H1 (cell line): ENCODE data around the gene WWC1. TPM values are rescaled to one million over a fixed set of nuclear protein-coding genes. Genes with fewer than 3 reads are reported as not detected.

Source experiments
- CTCF ChIA-PET: fragments of 300-600 bp; sonication (Branson Sonifier 250); formaldehyde crosslinking; loops from one replicate; lab custom pipeline; 2021; ENCODE audit not compliant: partially characterized antibody; lab: Charles Lee
- POLR2A ChIA-PET: fragments of 300-600 bp; sonication (Branson Sonifier 250); formaldehyde crosslinking; loops from one replicate; lab custom pipeline; 2021; ENCODE audit warnings: inconsistent platforms; ENCODE audit not compliant: partially characterized antibody; lab: Charles Lee
- DNase-seq, 2 experiments: peaks; one replicate each; pipeline versions ENCODE4 v3.0.0 to v3.0.0-alpha.2; 2010 to 2022; ENCODE audit warnings: low spot score in 2 of 2, low read depth in 1 of 2, mixed read lengths in 1 of 2
- FAIRE-seq: peaks from 2 replicates; lab custom pipeline; 2011; peaks lifted over from hg19 to GRCh38; lab: Jason Lieb, UNC
- H2AFZ ChIP-seq: 2 replicates; pipeline ENCODE4 v1.8.1; 2012; ENCODE audit warnings: low read length, inconsistent platforms
- H2AK5ac ChIP-seq: 2 replicates; pipeline ENCODE4 v1.6.1; 2013; ENCODE audit warnings: low read depth, low read length
- H2BK120ac ChIP-seq: replicated peaks from 2 replicates; pipeline ENCODE3; 2013; ENCODE audit warnings: low read depth, low read length, inconsistent platforms
- H2BK12ac ChIP-seq: 2 replicates; pipeline ENCODE4 v1.6.1; 2013; ENCODE audit warnings: low read depth, low read length
- H2BK15ac ChIP-seq: 2 replicates; pipeline ENCODE4 v1.6.1; 2013; ENCODE audit warnings: low read length
- H2BK20ac ChIP-seq: 2 replicates; pipeline ENCODE4 v1.6.1; 2013; ENCODE audit warnings: low read length
- H2BK5ac ChIP-seq: 2 replicates; pipeline ENCODE4 v1.6.1; 2013; ENCODE audit warnings: low read depth, low read length
- H3K14ac ChIP-seq: 2 replicates; pipeline ENCODE4 v1.6.1; 2013; ENCODE audit warnings: inconsistent platforms; ENCODE audit not compliant: insufficient read length
- H3K18ac ChIP-seq: 2 replicates; pipeline ENCODE4 v1.6.1; 2013; ENCODE audit warnings: low read length; ENCODE audit errors: extremely low read depth
- H3K23ac ChIP-seq: 2 replicates; pipeline ENCODE4 v1.6.1; 2013; ENCODE audit warnings: inconsistent platforms; ENCODE audit not compliant: insufficient read length
- H3K23me2 ChIP-seq: 2 replicates; pipeline ENCODE4 v1.6.1; 2013; ENCODE audit warnings: low read depth, low read length
- H3K27ac ChIP-seq: 2 replicates; pipeline ENCODE4 v1.6.1; 2011; ENCODE audit warnings: low read depth, low read length, inconsistent platforms
- H3K27me3 ChIP-seq, 4 experiments: replicated peaks in 1 of 4; 1 replicate in 1 of 4; 2 replicates in 3 of 4; pipeline versions ENCODE4 v1.6.1 to v1.8.1; 2011 to 2013; ENCODE audit warnings: low read length in 3 of 4, mild to moderate bottlenecking in 3 of 4, inconsistent platforms in 2 of 4, mixed read lengths in 2 of 4, moderate library complexity in 1 of 4; ENCODE audit not compliant: control insufficient read depth in 3 of 4, insufficient read depth in 3 of 4; ENCODE audit errors: extremely low read depth in 1 of 4
- H3K36me3 ChIP-seq, 4 experiments: 2 replicates each; pipeline versions ENCODE4 v1.6.1 to v1.8.1; 2011 to 2013; ENCODE audit warnings: mild to moderate bottlenecking in 4 of 4, low read length in 3 of 4, moderate library complexity in 2 of 4, control low read depth in 1 of 4, inconsistent platforms in 1 of 4; ENCODE audit not compliant: insufficient read depth in 4 of 4, control insufficient read depth in 2 of 4
- H3K4ac ChIP-seq: replicated peaks from 2 replicates; pipeline ENCODE3; 2013; ENCODE audit warnings: low read length, low read depth, mixed read lengths, inconsistent platforms; ENCODE audit not compliant: insufficient read length
- H3K4me1 ChIP-seq, 4 experiments: replicated peaks in 1 of 4; 1 replicate in 1 of 4; 2 replicates in 3 of 4; pipeline versions ENCODE4 v1.6.1 to v1.8.1; 2011 to 2013; ENCODE audit warnings: low read length in 3 of 4, inconsistent platforms in 2 of 4, mixed read lengths in 1 of 4; ENCODE audit not compliant: insufficient read depth in 4 of 4, control insufficient read depth in 3 of 4
- H3K4me2 ChIP-seq, 2 experiments: 2 replicates each; pipeline versions ENCODE4 v1.6.1 to v1.8.1; 2011 to 2013; ENCODE audit warnings: low read depth in 2 of 2, low read length in 2 of 2, control low read depth in 1 of 2, inconsistent platforms in 1 of 2, mild to moderate bottlenecking in 1 of 2; ENCODE audit not compliant: insufficient read depth in 1 of 2
- H3K4me3 ChIP-seq, 4 experiments: fragments of 200-600, 300-600 bp in 1 of 4; sonication (generic), shearing (Covaris generic), sonication (Bioruptor Twin) in 1 of 4; 2 replicates each; pipeline versions ENCODE4 v1.5.1 to v1.8.1; 2011 to 2016; ENCODE audit warnings: low read length in 4 of 4, low read depth in 3 of 4, control low read depth in 2 of 4, inconsistent platforms in 2 of 4, mild to moderate bottlenecking in 2 of 4, mixed read lengths in 1 of 4, moderate library complexity in 1 of 4; ENCODE audit not compliant: insufficient read depth in 2 of 4; ENCODE audit errors: extremely low read depth in 1 of 4
- H3K56ac ChIP-seq: replicated peaks from 2 replicates; pipeline ENCODE3; 2013; ENCODE audit warnings: low read depth, mild to moderate bottlenecking, mixed read lengths, low read length, inconsistent platforms; ENCODE audit not compliant: insufficient read length
- H3K79me1 ChIP-seq: 2 replicates; pipeline ENCODE4 v1.6.1; 2013; ENCODE audit warnings: low read depth, low read length, control low read depth
- H3K79me2 ChIP-seq, 2 experiments: 2 replicates each; pipeline versions ENCODE4 v1.6.1 to v1.8.1; 2012 to 2013; ENCODE audit warnings: low read length in 2 of 2, mild to moderate bottlenecking in 2 of 2, inconsistent platforms in 1 of 2; ENCODE audit not compliant: insufficient read depth in 2 of 2, control insufficient read depth in 1 of 2
- H3K9ac ChIP-seq, 4 experiments: replicated peaks in 1 of 4; 1 replicate in 1 of 4; 2 replicates in 3 of 4; pipeline versions ENCODE4 v1.6.1 to v1.8.1; 2011 to 2013; ENCODE audit warnings: low read depth in 3 of 4, low read length in 3 of 4, control low read depth in 2 of 4, mild to moderate bottlenecking in 2 of 4, moderate library complexity in 2 of 4, inconsistent platforms in 1 of 4; ENCODE audit errors: extremely low read depth in 1 of 4
- H3K9me3 ChIP-seq, 2 experiments: 2 replicates each; pipeline versions ENCODE4 v1.6.1 to v1.8.1; 2012 to 2013; ENCODE audit warnings: mild to moderate bottlenecking in 2 of 2, moderate library complexity in 2 of 2, control low read depth in 1 of 2, inconsistent platforms in 1 of 2, low read depth in 1 of 2, low read length in 1 of 2, mixed read lengths in 1 of 2; ENCODE audit not compliant: insufficient read depth in 2 of 2
- H4K20me1 ChIP-seq, 2 experiments: replicated peaks in 1 of 2; 2 replicates each; pipeline versions ENCODE3 to v1.8.1; 2011 to 2013; ENCODE audit warnings: inconsistent platforms in 2 of 2, low read length in 2 of 2, mild to moderate bottlenecking in 1 of 2; ENCODE audit not compliant: insufficient read depth in 2 of 2, control insufficient read depth in 1 of 2
- H4K5ac ChIP-seq: 2 replicates; pipeline ENCODE4 v1.6.1; 2013; ENCODE audit warnings: low read length, low read depth, mixed read lengths, inconsistent platforms; ENCODE audit not compliant: insufficient read length
- H4K8ac ChIP-seq: 2 replicates; pipeline ENCODE4 v1.8.0; 2013; ENCODE audit warnings: mild to moderate bottlenecking, moderate library complexity, low read length, inconsistent platforms; ENCODE audit not compliant: insufficient read depth; ENCODE audit errors: extremely low read depth
- H4K91ac ChIP-seq: replicated peaks from 2 replicates; pipeline ENCODE3; 2013; ENCODE audit warnings: low read length, mixed read lengths, inconsistent platforms; ENCODE audit not compliant: insufficient read length
- BCL11A ChIP-seq, 2 experiments: IDR thresholded peaks; one replicate each; pipeline ENCODE4 v1.6.1; 2011; ENCODE audit warnings: low read depth in 2 of 2, low read length in 2 of 2, mild to moderate bottlenecking in 2 of 2
- SRF ChIP-seq: IDR thresholded peaks from 2 replicates; pipeline ENCODE4 v1.6.1; 2011; ENCODE audit warnings: mild to moderate bottlenecking, low read depth, low read length, moderate library complexity
- WGBS, 2 experiments: shearing (Covaris generic) in 1 of 2; methylation state at CpG; one replicate each; pipeline versions ENCODE4 v1.1.6 to v1.1.7; 2013 to 2015; ENCODE audit warnings: low lambda C conversion rate in 2 of 2, mixed read lengths in 2 of 2, inconsistent platforms in 1 of 2, low coverage in 1 of 2, missing lambda C conversion rate in 1 of 2; ENCODE audit not compliant: insufficient replicate concordance in 2 of 2, insufficient coverage in 1 of 2, insufficient read length in 1 of 2; ENCODE audit errors: extremely low coverage in 1 of 2, missing lambda C conversion rate in 1 of 2; 5-methylcytosine and 5-hydroxymethylcytosine counted together
- polyA plus RNA-seq, 7 experiments: library from polyadenylated mRNA; depleted of rRNA in 3 of 7; stranded (reverse) in 5 of 7; unstranded in 2 of 7; fragments of >200 nt in 5 of 7; fragments of 200-250 nt in 2 of 7; gene quantifications; 1 replicate in 5 of 7; 2 replicates in 1 of 7; 4 replicates in 1 of 7; pipeline versions ENCODE4 v1.2.1 to v1.2.3, GENCODE V29; 2011 to 2013; ENCODE audit warnings: missing spikeins in 2 of 7, mixed read lengths in 2 of 7
- total RNA-seq: library from RNA; stranded (reverse); fragmentation: NEBNext Ultra II Directional; extraction: Animal tissue kit (Norgen Biotek cat#: 25700); gene quantifications from 2 replicates; pipeline ENCODE4 v1.2.1, GENCODE V29; 2021

The WWC1 gene
- total and polyA plus RNA-seq, 2 of the 8 experiments (the other 6 are each of a cell fraction or from before 2014, with no cell fraction given): 16.4 to 41.1 TPM

- Histone ChIP-seq H2AK5ac (no peak overlapping the region), H3K79me2 (no peaks in the 10 kb centered on the region), H3K27ac (no peak overlapping the region), H2BK120ac (no peak overlapping the region), H3K4ac (no peak overlapping the region), H2BK15ac (no peak overlapping the region), H4K20me1 (no peaks in the 10 kb centered on the region), H3K56ac (no peak overlapping the region), H2BK5ac (no peak overlapping the region), H3K36me3 (peaks cover 0 to 3% (median 0%) of the 10 kb centered on the region in 4 experiments; a peak in 2 of 8 replicates), H4K91ac (no peak overlapping the region), H2AFZ (no peak overlapping the region), H4K8ac (no peak overlapping the region), H3K4me1 (no peaks in the 10 kb centered on the region), H3K18ac (no peak overlapping the region), H2BK12ac (no peak overlapping the region), H3K9me3 (no peaks in the 10 kb centered on the region), H3K4me3 (no peak overlapping the region), H2BK20ac (no peak overlapping the region), H3K4me2 (no peak overlapping the region), H3K27me3 (no peaks in the 10 kb centered on the region), H3K23ac (no peak overlapping the region), H3K23me2 (no peaks in the 10 kb centered on the region), H4K5ac (no peak overlapping the region), H3K9ac (no peak overlapping the region), H3K79me1 (no peaks in the 10 kb centered on the region), H3K14ac (no peak overlapping the region)
- POLR2A ChIA-PET: no interaction called here
- WGBS, 2 experiments: 82% methylated on average over 1 of the region's 1 CpG; no CpG with 5 or more reads in 1 of the 2 experiments
- DNase-seq (no peak), FAIRE-seq (no peak)
- CTCF ChIA-PET: interaction anchor here (1.3 kb wide), 1 partner anchor 11 kb away, joined by 5 read pairs; no protein-coding TSS in a partner anchor
- TF ChIP-seq SRF (no peak), BCL11A (IDR thresholded peaks at IDR 0.05; ENCODE audit: low read depth in 2 of 2, low read length in 2 of 2) (no peak)
Observed at GRCh38 chr5:168474319-168474718, 182.9 kb downstream of the WWC1 start.
